Small intestine (tissue), 7 donors: ENCODE data around the gene LSM3. TPM values are rescaled to one million over a fixed set of nuclear protein-coding genes. Genes with fewer than 3 reads are reported as not detected.

Experiments
- DNase-seq, 2 donors: peaks; one replicate each; pipeline versions ENCODE4 v3.0.0 to v3.0.0-alpha.2; 2013
- FAIRE-seq: peaks from 2 replicates; lab custom pipeline; 2012; peaks lifted over from hg19 to GRCh38; lab: Jason Lieb, UNC
- H3K27ac ChIP-seq, 3 donors: one replicate each; pipeline ENCODE4 v1.5.1; 2013; ENCODE audit warnings: low read length in 2 of 3, mild to moderate bottlenecking in 2 of 3, control low read depth in 1 of 3, inconsistent platforms in 1 of 3, low read depth in 1 of 3, moderate library complexity in 1 of 3
- H3K27me3 ChIP-seq, 3 donors: one replicate each; pipeline ENCODE4 v1.6.1; 2013; ENCODE audit warnings: low read length in 3 of 3, inconsistent platforms in 1 of 3; ENCODE audit not compliant: control insufficient read depth in 3 of 3, insufficient read depth in 3 of 3
- H3K36me3 ChIP-seq, 3 donors: one replicate each; pipeline ENCODE4 v1.6.1; 2013; ENCODE audit warnings: low read length in 3 of 3, inconsistent platforms in 1 of 3, low read depth in 1 of 3, mild to moderate bottlenecking in 1 of 3, moderate library complexity in 1 of 3; ENCODE audit not compliant: control insufficient read depth in 3 of 3, insufficient read depth in 2 of 3
- H3K4me1 ChIP-seq, 3 donors: one replicate each; pipeline ENCODE4 v1.6.1; 2013; ENCODE audit warnings: low read length in 2 of 3, inconsistent platforms in 1 of 3, low read depth in 1 of 3, mild to moderate bottlenecking in 1 of 3, moderate library complexity in 1 of 3; ENCODE audit not compliant: control insufficient read depth in 3 of 3, insufficient read depth in 2 of 3
- H3K4me3 ChIP-seq, 3 donors: one replicate each; pipeline ENCODE4 v1.5.1; 2013; ENCODE audit warnings: low read length in 3 of 3, control low read depth in 1 of 3, inconsistent platforms in 1 of 3, low read depth in 1 of 3, mild to moderate bottlenecking in 1 of 3, moderate library complexity in 1 of 3
- H3K9me3 ChIP-seq, 2 donors: one replicate each; pipeline ENCODE4 v1.6.1; 2013; ENCODE audit warnings: low read depth in 1 of 2, low read length in 1 of 2; ENCODE audit not compliant: control insufficient read depth in 2 of 2, insufficient read depth in 1 of 2
- WGBS, 3 donors: extraction: QIAGEN DNeasy Blood & Tissue Kit; methylation state at CpG; one replicate each; pipeline ENCODE4 v1.1.7; 2013; 5-methylcytosine and 5-hydroxymethylcytosine counted together
- polyA plus RNA-seq, 4 donors: library from polyadenylated mRNA; stranded (reverse) in 3 of 4; unstranded in 1 of 4; fragments of 200-250 nt in 3 of 4; fragments of 120-200 nt in 1 of 4; gene quantifications; one replicate each; pipeline versions ENCODE4 v1.2.1 to v1.2.3, GENCODE V29; 2013
- donor health status: healthy with polysubstance abuse.
- donor health status: control.
- donor health status: control.
- donor health status: Bipolar disorder and iron deficiency.
- donor health status: healthy.

The LSM3 gene
- polyA plus RNA-seq, 4 donors, result 12.2 to 18.4 (median 13.6) TPM

- no peak for DNase-seq
- Histone ChIP-seq H3K27me3 (no peaks in the 10 kb centered on the region), H3K4me1 (peaks cover 0 to 12% (median 2%) of the 10 kb centered on the region in 3 donors), H3K4me3 (no peak overlapping the region), H3K9me3 (no peaks in the 10 kb centered on the region), H3K36me3 (peaks cover 3 to 77% (median 7%) of the 10 kb centered on the region in 3 donors), H3K27ac (no peak overlapping the region)
- no peak for FAIRE-seq
- 82 to 92% (median 84%) methylated on average over 5 of the region's 5 CpGs for WGBS, 3 donors
These were observed 38.8 kb upstream of the LSM3 start for GRCh38 chr3:14139771-14140170.

GRCh38 chr3:14140668-14141067, 37.9 kb upstream of the LSM3 start:
- WGBS, 3 donors, result 75 to 78% (median 77%) methylated on average over 2 of the region's 2 CpGs
- H3K27ac ChIP-seq, result no peak overlapping the region
- peaks cover 0 to 19% (median 2%) of the 10 kb centered on the region in 3 donors for H3K4me1 ChIP-seq
- H3K36me3 ChIP-seq, result peaks cover 4 to 73% (median 4%) of the 10 kb centered on the region in 3 donors
- H3K27me3 ChIP-seq, result no peaks in the 10 kb centered on the region
- H3K9me3 ChIP-seq, result no peaks in the 10 kb centered on the region
- no peak for FAIRE-seq
- no peak for DNase-seq
- no peak overlapping the region for H3K4me3 ChIP-seq

GRCh38 chr3:14141144-14141543, 37.5 kb upstream of the LSM3 start:
- no peak for FAIRE-seq
- Histone ChIP-seq H3K27me3 (no peaks in the 10 kb centered on the region), H3K4me1 (peaks cover 0 to 19% (median 2%) of the 10 kb centered on the region in 3 donors), H3K4me3 (no peak overlapping the region), H3K27ac (peak overlapping the region in 1 of 3 donors; percentile 3), H3K9me3 (no peaks in the 10 kb centered on the region), H3K36me3 (peaks cover 3 to 75% (median 5%) of the 10 kb centered on the region in 3 donors)
- DNase-seq, result no peak
- WGBS, 3 donors, result 70 to 83% (median 72%) methylated on average over 2 of the region's 2 CpGs

GRCh38 chr3:14141602-14142341, 36.8 kb upstream of the LSM3 start:
- DNase-seq (no peak), FAIRE-seq (no peak)
- 88 to 92% (median 92%) methylated on average over 19 of the region's 19 CpGs for WGBS, 3 donors
- Histone ChIP-seq H3K27ac (peak overlapping the region in 1 of 3 donors; percentile 69), H3K4me1 (peaks cover 0 to 19% (median 2%) of the 10 kb centered on the region in 3 donors), H3K4me3 (no peak overlapping the region), H3K36me3 (peaks cover 3 to 75% (median 11%) of the 10 kb centered on the region in 3 donors), H3K27me3 (no peaks in the 10 kb centered on the region), H3K9me3 (no peaks in the 10 kb centered on the region)

GRCh38 chr3:14142567-14143270, 35.9 kb upstream of the LSM3 start:
- WGBS, 3 donors, result 71 to 74% (median 73%) methylated on average over 8 of the region's 8 CpGs
- Histone ChIP-seq H3K36me3 (peaks cover 3 to 75% (median 15%) of the 10 kb centered on the region in 3 donors), H3K4me1 (peaks cover 0 to 22% (median 2%) of the 10 kb centered on the region in 3 donors), H3K27ac (peak overlapping the region in 1 of 3 donors; percentile 65), H3K27me3 (no peaks in the 10 kb centered on the region), H3K4me3 (no peak overlapping the region), H3K9me3 (no peaks in the 10 kb centered on the region)
- no peak for DNase-seq
- FAIRE-seq, result no peak

- Histone ChIP-seq H3K9me3 (no peaks in the 10 kb centered on the region), H3K27me3 (no peaks in the 10 kb centered on the region), H3K36me3 (peaks cover 3 to 77% (median 18%) of the 10 kb centered on the region in 3 donors), H3K27ac (peak overlapping the region; percentile 39 to 93 (median 84)), H3K4me3 (no peak overlapping the region), H3K4me1 (peaks cover 0 to 22% (median 2%) of the 10 kb centered on the region in 3 donors)
- FAIRE-seq, result no peak
- DNase-seq, result no peak
- WGBS, 3 donors, result 62 to 70% (median 70%) methylated on average over 7 of the region's 7 CpGs
These were observed 35.1 kb upstream of the LSM3 start for GRCh38 chr3:14143271-14144225.

GRCh38 chr3:14144423-14145075, 34.1 kb upstream of the LSM3 start:
- peak; percentile 73 for FAIRE-seq
- no peak overlapping the region for H3K4me3 ChIP-seq

More at GRCh38 chr3:14144423-14145075, 34.1 kb upstream of the LSM3 start:
- no peaks in the 10 kb centered on the region for H3K27me3 ChIP-seq
- H3K9me3 ChIP-seq, result no peaks in the 10 kb centered on the region
- peaks cover 0 to 75% (median 16%) of the 10 kb centered on the region in 3 donors for H3K36me3 ChIP-seq
- 10 to 15% (median 11%) methylated on average over 7 of the region's 7 CpGs for WGBS, 3 donors
- H3K27ac ChIP-seq, result peak overlapping the region; percentile 66 to 94 (median 84)
- H3K4me1 ChIP-seq, result peaks cover 0 to 22% (median 2%) of the 10 kb centered on the region in 3 donors
- DNase-seq, result peak; percentile 90 to 92
